ENCODE measurements around the gene MPRIP.

GRCh38 chr17:17203173-17203730 lies 161.0 kb downstream of the MPRIP start:
- TF ChIP-seq CTCF (IDR thresholded peaks at IDR 0.05; ENCODE audit: poor library complexity) = no peak
- TF ChIP-seq EZH2 (IDR thresholded peaks at IDR 0.05; ENCODE audit: borderline replicate concordance) = no peak
- TF ChIP-seq EZH2phosphoT487 (IDR thresholded peaks at IDR 0.05; ENCODE audit: low read depth, severe bottlenecking, unreplicated experiment) = no peak
